Endothelial cell (in vitro differentiated cells): ENCODE measurements around the gene UBE2I. TPM values are rescaled to one million over a fixed set of nuclear protein-coding genes. Genes with fewer than 3 reads are reported as not detected.

Experiments used
- DNase-seq: peaks from one replicate; pipeline ENCODE4 v3.0.0; 2021; ENCODE audit warnings: low spot score
- H3K27ac Mint-ChIP-seq: one replicate; pipeline ENCODE4 v1.8.0; 2021; ENCODE audit warnings: mixed read lengths, inconsistent platforms; ENCODE audit not compliant: unreplicated experiment
- H3K27me3 Mint-ChIP-seq: one replicate; pipeline ENCODE4 v1.8.0; 2021; ENCODE audit warnings: mild to moderate bottlenecking, moderate library complexity, mixed read lengths, inconsistent platforms; ENCODE audit not compliant: unreplicated experiment
- H3K36me3 Mint-ChIP-seq: one replicate; pipeline ENCODE4 v1.8.0; 2021; ENCODE audit warnings: mild to moderate bottlenecking, low read depth, mixed read lengths, inconsistent platforms; ENCODE audit not compliant: unreplicated experiment
- H3K4me1 Mint-ChIP-seq: one replicate; pipeline ENCODE4 v1.8.0; 2021; ENCODE audit warnings: mild to moderate bottlenecking, mixed read lengths, inconsistent platforms; ENCODE audit not compliant: unreplicated experiment
- H3K4me3 Mint-ChIP-seq: one replicate; pipeline ENCODE4 v1.8.0; 2021; ENCODE audit warnings: mild to moderate bottlenecking, mixed read lengths, inconsistent platforms; ENCODE audit not compliant: unreplicated experiment
- H3K9me3 Mint-ChIP-seq: one replicate; pipeline ENCODE4 v1.8.0; 2021; ENCODE audit warnings: mixed read lengths, inconsistent platforms; ENCODE audit not compliant: unreplicated experiment
- total RNA-seq: library from RNA; stranded (reverse); fragmentation: NEBNext Ultra II Directional; extraction: Animal tissue kit (Norgen Biotek cat#: 25700); gene quantifications from one replicate; pipeline ENCODE4 v1.2.1, GENCODE V29; 2021; ENCODE audit not compliant: unreplicated experiment
- TF ChIP-seq, protein P1 (sequence below): fragments of 200-600 bp; sonication (generic); IDR thresholded peaks from one replicate; pipeline ENCODE4 v1.5.0; 2021; ENCODE audit warnings: antibody characterized with exemption; ENCODE audit not compliant: unreplicated experiment

The UBE2I gene
- total RNA-seq, 1 donor from 2014 or later = 167 TPM

DNA sequence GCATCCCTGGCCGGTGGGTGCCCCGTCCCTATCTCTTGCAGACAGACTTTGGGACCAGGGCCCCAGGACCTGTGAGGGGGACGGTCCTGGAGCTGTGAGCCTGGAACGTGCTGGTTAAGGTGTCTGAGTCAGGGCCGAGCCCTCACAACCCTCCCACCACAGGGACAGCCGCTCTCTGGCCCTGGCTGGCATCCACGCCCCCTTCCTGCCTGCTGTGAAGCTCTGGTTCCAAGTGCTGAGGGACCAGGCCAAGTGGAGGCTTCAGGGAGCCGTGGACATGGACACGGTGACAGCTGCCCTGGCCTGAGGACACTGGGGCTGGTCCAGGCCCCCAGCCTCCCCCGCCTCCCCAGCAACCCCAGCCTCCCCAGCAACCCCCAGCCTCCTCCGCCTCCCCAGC lies 35.7 kb downstream of the UBE2I start:
- Mint-ChIP-seq H3K27me3 (peaks cover 17% of the 10 kb centered on the region), H3K4me3 (no peak overlapping the region), H3K27ac (no peak overlapping the region), H3K36me3 (peaks cover 2% of the 10 kb centered on the region), H3K4me1 (peaks cover 6% of the 10 kb centered on the region), H3K9me3 (no peaks in the 10 kb centered on the region)
- no peak for DNase-seq
- TF ChIP-seq, protein P1, sequence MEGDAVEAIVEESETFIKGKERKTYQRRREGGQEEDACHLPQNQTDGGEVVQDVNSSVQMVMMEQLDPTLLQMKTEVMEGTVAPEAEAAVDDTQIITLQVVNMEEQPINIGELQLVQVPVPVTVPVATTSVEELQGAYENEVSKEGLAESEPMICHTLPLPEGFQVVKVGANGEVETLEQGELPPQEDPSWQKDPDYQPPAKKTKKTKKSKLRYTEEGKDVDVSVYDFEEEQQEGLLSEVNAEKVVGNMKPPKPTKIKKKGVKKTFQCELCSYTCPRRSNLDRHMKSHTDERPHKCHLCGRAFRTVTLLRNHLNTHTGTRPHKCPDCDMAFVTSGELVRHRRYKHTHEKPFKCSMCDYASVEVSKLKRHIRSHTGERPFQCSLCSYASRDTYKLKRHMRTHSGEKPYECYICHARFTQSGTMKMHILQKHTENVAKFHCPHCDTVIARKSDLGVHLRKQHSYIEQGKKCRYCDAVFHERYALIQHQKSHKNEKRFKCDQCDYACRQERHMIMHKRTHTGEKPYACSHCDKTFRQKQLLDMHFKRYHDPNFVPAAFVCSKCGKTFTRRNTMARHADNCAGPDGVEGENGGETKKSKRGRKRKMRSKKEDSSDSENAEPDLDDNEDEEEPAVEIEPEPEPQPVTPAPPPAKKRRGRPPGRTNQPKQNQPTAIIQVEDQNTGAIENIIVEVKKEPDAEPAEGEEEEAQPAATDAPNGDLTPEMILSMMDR = no peak

DNA sequence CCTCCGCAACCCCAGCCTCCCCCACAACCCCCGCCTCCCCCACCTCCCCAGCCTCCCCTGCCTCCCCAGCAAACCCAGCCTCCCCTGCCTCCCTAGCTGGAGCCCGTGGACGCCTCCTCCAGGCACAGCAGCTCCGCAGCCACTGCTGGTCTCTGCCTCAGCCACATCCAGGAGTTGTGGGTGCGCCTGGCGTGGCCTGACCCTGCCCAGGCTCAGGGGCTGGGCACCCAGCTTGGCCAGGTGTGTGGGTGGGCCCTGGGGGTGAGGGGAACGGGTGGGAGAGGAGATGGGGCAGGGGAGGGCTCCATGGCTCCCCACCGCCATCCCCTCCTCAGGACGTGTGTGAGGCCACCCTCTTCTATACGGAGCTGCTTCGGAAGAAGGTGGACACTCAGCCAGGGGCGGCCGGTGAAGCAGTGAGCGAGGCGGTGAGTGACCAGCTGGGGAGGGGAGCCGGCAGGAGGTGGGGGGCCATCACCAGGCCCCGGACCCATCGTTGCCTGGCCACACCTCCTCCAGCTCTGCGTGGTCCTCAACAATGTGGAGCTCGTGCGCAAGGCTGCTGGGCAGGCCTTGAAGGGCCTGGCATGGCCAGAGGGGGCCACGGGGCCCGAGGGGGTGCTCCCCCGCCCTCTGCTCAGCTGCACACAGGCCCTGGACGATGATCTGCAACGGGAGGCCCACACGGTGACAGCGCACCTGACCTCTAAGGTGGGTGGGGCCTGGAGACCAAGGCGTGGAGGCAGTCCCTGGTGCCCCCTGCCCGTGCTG lies 36.4 kb downstream of the UBE2I start:
- TF ChIP-seq, protein P1 = no peak
- H3K4me1 Mint-ChIP-seq = peaks cover 14% of the 10 kb centered on the region
- no peak overlapping the region for H3K4me3 Mint-ChIP-seq
- H3K27me3 Mint-ChIP-seq = peaks cover 20% of the 10 kb centered on the region
- no peak overlapping the region for H3K27ac Mint-ChIP-seq
- peaks cover 7% of the 10 kb centered on the region for H3K36me3 Mint-ChIP-seq
- no peaks in the 10 kb centered on the region for H3K9me3 Mint-ChIP-seq
- no peak for DNase-seq

DNA sequence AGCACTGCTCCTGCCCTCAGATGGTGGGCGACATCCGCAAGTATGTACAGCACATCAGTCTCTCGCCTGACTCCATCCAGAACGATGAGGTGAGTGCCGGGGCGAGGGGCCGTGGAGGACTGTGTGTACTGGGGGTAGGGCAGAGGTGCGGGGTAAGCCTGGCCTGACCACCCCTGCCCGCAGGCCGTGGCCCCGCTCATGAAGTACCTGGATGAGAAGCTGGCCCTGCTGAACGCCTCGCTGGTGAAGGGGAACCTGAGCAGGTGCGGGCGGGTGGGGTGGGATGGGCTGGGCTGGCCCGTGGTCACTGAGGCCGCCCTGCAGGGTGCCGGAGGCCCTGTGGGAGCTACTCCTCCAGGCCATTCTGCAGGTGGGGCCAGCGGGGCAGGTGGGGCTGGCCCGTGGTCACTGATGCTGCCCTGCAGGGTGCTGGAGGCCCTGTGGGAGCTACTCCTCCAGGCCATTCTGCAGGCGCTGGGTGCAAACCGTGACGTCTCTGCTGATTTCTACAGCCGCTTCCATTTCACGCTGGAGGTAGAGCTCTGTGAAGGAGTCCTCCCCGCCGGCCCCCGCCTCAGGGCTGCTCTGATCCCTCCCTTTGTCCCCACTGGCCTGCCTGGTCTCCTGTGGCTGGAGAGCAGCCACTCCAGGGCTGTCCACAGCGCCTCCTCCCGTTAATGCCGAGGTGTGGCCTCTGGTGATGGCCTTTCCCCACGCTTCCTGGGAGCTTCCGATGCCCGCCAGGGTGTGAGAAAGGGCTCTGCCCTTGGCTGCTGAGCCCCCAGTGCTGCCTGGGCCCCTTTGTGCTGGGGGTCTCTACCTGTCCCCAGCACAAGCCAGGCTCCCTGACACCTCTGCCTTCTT lies 37.2 kb downstream of the UBE2I start:
- H3K4me1 Mint-ChIP-seq = peaks cover 17% of the 10 kb centered on the region
- no peaks in the 10 kb centered on the region for H3K9me3 Mint-ChIP-seq
- TF ChIP-seq, protein P1 = no peak
- H3K27ac Mint-ChIP-seq = no peak overlapping the region
- no peak overlapping the region for H3K4me3 Mint-ChIP-seq
- peaks cover 7% of the 10 kb centered on the region for H3K36me3 Mint-ChIP-seq
- DNase-seq = no peak
- peaks cover 24% of the 10 kb centered on the region for H3K27me3 Mint-ChIP-seq

DNA sequence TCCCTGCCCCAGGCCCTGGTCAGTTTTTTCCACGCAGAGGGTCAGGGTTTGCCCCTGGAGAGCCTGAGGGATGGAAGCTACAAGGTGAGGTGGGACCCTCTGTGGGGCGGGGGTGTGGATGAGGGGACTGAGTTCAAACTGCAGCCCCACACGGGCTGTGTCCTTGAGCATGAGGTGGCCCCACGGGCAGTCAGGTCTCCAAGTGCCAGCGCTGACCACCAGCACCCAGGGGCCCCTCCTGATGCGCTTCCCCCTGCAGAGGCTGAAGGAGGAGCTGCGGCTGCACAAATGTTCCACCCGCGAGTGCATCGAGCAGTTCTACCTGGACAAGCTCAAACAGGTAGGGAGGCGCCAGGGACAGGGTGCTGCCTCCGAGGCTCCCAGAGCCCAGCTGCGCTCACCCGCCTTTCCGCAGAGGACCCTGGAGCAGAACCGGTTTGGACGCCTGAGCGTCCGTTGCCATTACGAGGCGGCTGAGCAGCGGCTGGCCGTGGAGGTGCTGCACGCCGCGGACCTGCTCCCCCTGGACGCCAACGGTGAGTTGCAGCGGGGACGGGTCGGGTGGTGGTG lies 37.9 kb downstream of the UBE2I start:
- TF ChIP-seq, protein P1 = no peak
- Mint-ChIP-seq H3K9me3 (no peaks in the 10 kb centered on the region), H3K27ac (no peak overlapping the region), H3K27me3 (peaks cover 27% of the 10 kb centered on the region), H3K4me3 (no peak overlapping the region), H3K36me3 (peaks cover 9% of the 10 kb centered on the region), H3K4me1 (peaks cover 20% of the 10 kb centered on the region)
- no peak for DNase-seq
